ENCODE data around the gene SC5D.

GRCh38 chr11:121291319-121291718 is 1.3 kb upstream of the SC5D start:
- TF ChIP-seq, protein P1, sequence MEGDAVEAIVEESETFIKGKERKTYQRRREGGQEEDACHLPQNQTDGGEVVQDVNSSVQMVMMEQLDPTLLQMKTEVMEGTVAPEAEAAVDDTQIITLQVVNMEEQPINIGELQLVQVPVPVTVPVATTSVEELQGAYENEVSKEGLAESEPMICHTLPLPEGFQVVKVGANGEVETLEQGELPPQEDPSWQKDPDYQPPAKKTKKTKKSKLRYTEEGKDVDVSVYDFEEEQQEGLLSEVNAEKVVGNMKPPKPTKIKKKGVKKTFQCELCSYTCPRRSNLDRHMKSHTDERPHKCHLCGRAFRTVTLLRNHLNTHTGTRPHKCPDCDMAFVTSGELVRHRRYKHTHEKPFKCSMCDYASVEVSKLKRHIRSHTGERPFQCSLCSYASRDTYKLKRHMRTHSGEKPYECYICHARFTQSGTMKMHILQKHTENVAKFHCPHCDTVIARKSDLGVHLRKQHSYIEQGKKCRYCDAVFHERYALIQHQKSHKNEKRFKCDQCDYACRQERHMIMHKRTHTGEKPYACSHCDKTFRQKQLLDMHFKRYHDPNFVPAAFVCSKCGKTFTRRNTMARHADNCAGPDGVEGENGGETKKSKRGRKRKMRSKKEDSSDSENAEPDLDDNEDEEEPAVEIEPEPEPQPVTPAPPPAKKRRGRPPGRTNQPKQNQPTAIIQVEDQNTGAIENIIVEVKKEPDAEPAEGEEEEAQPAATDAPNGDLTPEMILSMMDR (IDR thresholded peaks at IDR 0.05), result no peak
- no peak for TF ChIP-seq POLR2A (IDR thresholded peaks at IDR 0.05)
- no peak for TF ChIP-seq POLR2AphosphoS5 (IDR thresholded peaks at IDR 0.05)
